Loucy (cell line): ENCODE data around the gene RPN2.

ENCODE experiments used
- H2AFZ ChIP-seq: fragments of 200-600 bp; sonication (generic); 2 replicates; pipeline ENCODE4 v1.6.0; 2016; ENCODE audit warnings: antibody characterized with exemption, mild to moderate bottlenecking, low read length, moderate library complexity
- H3F3A ChIP-seq: fragments of 200-600 bp; 2 replicates; pipeline ENCODE4 v1.6.0; 2016; ENCODE audit warnings: antibody characterized with exemption, low read depth, mild to moderate bottlenecking
- H3K27me3 ChIP-seq: fragments of 200-600 bp; sonication (generic); 2 replicates; pipeline ENCODE4 v1.6.1; 2014; ENCODE audit warnings: low read length, mild to moderate bottlenecking; ENCODE audit not compliant: insufficient read depth, poor library complexity, severe bottlenecking
- H3K36me3 ChIP-seq: fragments of 200-600 bp; sonication (generic); 2 replicates; pipeline ENCODE4 v1.6.1; 2016; ENCODE audit warnings: low read length; ENCODE audit not compliant: insufficient read depth
- H3K4me1 ChIP-seq: fragments of 200-600 bp; sonication (generic); 2 replicates; pipeline ENCODE4 v1.5.1; 2014; ENCODE audit warnings: low read length, mild to moderate bottlenecking; ENCODE audit not compliant: insufficient read depth, poor library complexity, severe bottlenecking
- H3K4me2 ChIP-seq: fragments of 200-600 bp; sonication (generic); 2 replicates; pipeline ENCODE4 v1.6.0; 2014; ENCODE audit warnings: antibody characterized with exemption, low read length, low read depth, mild to moderate bottlenecking; ENCODE audit not compliant: poor library complexity, severe bottlenecking
- H3K4me3 ChIP-seq: fragments of 200-600 bp; sonication (generic); 2 replicates; pipeline ENCODE4 v1.5.1; 2014; ENCODE audit warnings: low read length, mild to moderate bottlenecking, mixed read lengths; ENCODE audit not compliant: poor library complexity, severe bottlenecking
- H3K79me2 ChIP-seq: fragments of 200-600 bp; sonication (generic); 2 replicates; pipeline ENCODE4 v1.6.1; 2014; ENCODE audit warnings: low read length; ENCODE audit not compliant: insufficient read depth
- H3K9ac ChIP-seq: fragments of 200-600 bp; sonication (generic); 2 replicates; pipeline ENCODE4 v1.6.0; 2014; ENCODE audit warnings: mild to moderate bottlenecking, low read depth, low read length, moderate library complexity; ENCODE audit not compliant: poor library complexity, severe bottlenecking
- H3K9me2 ChIP-seq: fragments of 200-600 bp; sonication (generic); replicated peaks from 2 replicates; pipeline ENCODE4 v1.6.1; 2016; ENCODE audit warnings: low read depth, low read length, mixed read lengths
- H3K9me3 ChIP-seq: fragments of 200-600 bp; sonication (generic); 2 replicates; pipeline ENCODE4 v1.6.1; 2014; ENCODE audit warnings: mild to moderate bottlenecking, antibody characterized with exemption, low read length, low read depth; ENCODE audit not compliant: insufficient read depth
- H4K20me1 ChIP-seq: fragments of 200-600 bp; sonication (generic); 2 replicates; pipeline ENCODE4 v1.6.0; 2014; ENCODE audit warnings: antibody characterized with exemption, low read length, mild to moderate bottlenecking; ENCODE audit not compliant: insufficient read depth, poor library complexity, severe bottlenecking
- CTCF ChIP-seq: fragments of 200-600 bp; sonication (generic); conservative IDR thresholded peaks from 2 replicates; pipeline ENCODE4 v1.5.1; 2014; ENCODE audit warnings: mild to moderate bottlenecking, antibody characterized with exemption, low read length
- EZH2phosphoT487 ChIP-seq: fragments of 200-600 bp; IDR thresholded peaks from 2 replicates; pipeline ENCODE4 v1.6.1; 2018; ENCODE audit warnings: antibody characterized with exemption, mild to moderate bottlenecking, moderate library complexity, borderline replicate concordance

Gene RPN2

DNA sequence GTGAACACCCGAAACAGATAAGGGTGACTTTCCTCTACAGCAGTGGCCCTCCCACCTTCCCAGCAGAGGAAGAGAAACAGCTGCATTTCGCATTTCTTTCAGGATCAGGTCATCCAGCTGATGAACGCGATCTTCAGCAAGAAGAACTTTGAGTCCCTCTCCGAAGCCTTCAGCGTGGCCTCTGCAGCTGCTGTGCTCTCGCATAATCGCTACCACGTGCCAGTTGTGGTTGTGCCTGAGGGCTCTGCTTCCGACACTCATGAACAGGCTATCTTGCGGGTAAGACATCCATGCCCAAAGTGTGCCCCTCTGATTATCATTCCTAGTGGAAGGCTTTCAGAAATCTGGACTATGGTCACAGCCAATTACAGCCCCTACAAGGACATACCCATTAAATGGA, 28.0 kb downstream of the RPN2 start:
- Histone ChIP-seq H3K9me2 (no peaks in the 10 kb centered on the region), H3K4me1 (no peaks in the 10 kb centered on the region), H3K4me2 (no peak overlapping the region), H3F3A (no peaks in the 10 kb centered on the region), H3K27me3 (no peaks in the 10 kb centered on the region), H3K36me3 (peaks cover 83% of the 10 kb centered on the region), H3K4me3 (no peak overlapping the region), H3K79me2 (peaks cover 5% of the 10 kb centered on the region), H2AFZ (no peak overlapping the region), H3K9ac (no peak overlapping the region), H3K9me3 (no peaks in the 10 kb centered on the region), H4K20me1 (peaks cover 7% of the 10 kb centered on the region)
- TF ChIP-seq EZH2phosphoT487, result no peak
- no peak for TF ChIP-seq CTCF

DNA sequence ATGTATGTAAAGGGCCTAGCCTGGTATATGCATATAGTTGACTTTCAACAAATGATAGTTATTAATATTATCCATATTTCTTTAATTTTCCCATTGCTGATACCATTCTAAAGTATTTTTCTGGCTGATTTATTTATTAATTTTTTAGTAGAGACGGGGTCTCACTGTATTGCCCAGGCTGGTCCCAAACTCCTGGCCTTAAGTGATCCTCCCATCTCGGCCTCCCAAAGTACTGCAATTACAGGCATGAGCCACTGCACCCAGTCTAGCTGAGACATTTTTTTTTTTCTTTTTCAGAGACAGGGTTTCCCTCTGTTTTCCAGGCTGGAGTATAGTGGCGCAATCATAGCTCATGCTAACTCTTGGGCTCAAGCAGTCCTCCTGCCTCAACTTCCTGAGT, 30.1 kb downstream of the RPN2 start:
- no peak overlapping the region for H3K4me2 ChIP-seq
- no peak overlapping the region for H3K4me3 ChIP-seq
- no peaks in the 10 kb centered on the region for H3K27me3 ChIP-seq
- H2AFZ ChIP-seq, result no peak overlapping the region
- no peaks in the 10 kb centered on the region for H4K20me1 ChIP-seq
- H3K9me3 ChIP-seq, result no peaks in the 10 kb centered on the region
- peaks cover under 1% of the 10 kb centered on the region; the same call in 1 of the 2 replicates for H3K79me2 ChIP-seq
- H3K36me3 ChIP-seq, result peaks cover 84% of the 10 kb centered on the region
- no peaks in the 10 kb centered on the region for H3K4me1 ChIP-seq
- no peaks in the 10 kb centered on the region for H3F3A ChIP-seq
- no peaks in the 10 kb centered on the region for H3K9me2 ChIP-seq
- no peak overlapping the region for H3K9ac ChIP-seq
- TF ChIP-seq CTCF, result no peak
- TF ChIP-seq EZH2phosphoT487, result no peak

GRCh38 chr20:37209661-37210314, 30.7 kb downstream of the RPN2 start:
- Histone ChIP-seq H2AFZ (no peak overlapping the region), H3K4me3 (no peak overlapping the region), H3K27me3 (no peaks in the 10 kb centered on the region), H3K36me3 (peaks cover 84% of the 10 kb centered on the region), H3K9me2 (no peaks in the 10 kb centered on the region), H4K20me1 (no peaks in the 10 kb centered on the region), H3F3A (no peaks in the 10 kb centered on the region), H3K4me1 (no peaks in the 10 kb centered on the region), H3K4me2 (no peak overlapping the region), H3K79me2 (no peaks in the 10 kb centered on the region), H3K9me3 (no peaks in the 10 kb centered on the region), H3K9ac (no peak overlapping the region)
- TF ChIP-seq EZH2phosphoT487, result no peak
- no peak for TF ChIP-seq CTCF
